HepG2 (cell line): ENCODE data around the gene FNDC4. TPM values are rescaled to one million over a fixed set of nuclear protein-coding genes. Genes with fewer than 3 reads are reported as not detected.

Experiments
- ATF6 ChIP-seq: sonication (generic); formaldehyde crosslinking; conservative IDR thresholded peaks from 2 replicates; pipeline ENCODE4 v1.4.0; 2020; ENCODE audit warnings: missing genetic modification reagents
- BCL6 ChIP-seq: IDR thresholded peaks from 2 replicates; pipeline ENCODE4 v1.6.1; 2016; ENCODE audit warnings: missing genetic modification reagents, missing compliant biosample characterization
- CENPX ChIP-seq: sonication (generic); formaldehyde crosslinking; IDR thresholded peaks from 2 replicates; pipeline ENCODE4 v1.9.0; 2021; ENCODE audit warnings: mild to moderate bottlenecking, missing genetic modification reagents, moderate library complexity
- DPF2 ChIP-seq: sonication (generic); formaldehyde crosslinking; IDR thresholded peaks from 2 replicates; pipeline ENCODE4 v1.4.0; 2020; ENCODE audit warnings: mild to moderate bottlenecking, low read depth, missing genetic modification reagents, borderline replicate concordance
- GABPA ChIP-seq, 2 experiments: IDR thresholded peaks; 2 replicates each; pipeline ENCODE4 v1.6.1; 2011 to 2016; ENCODE audit warnings: low read depth in 2 of 2, low read length in 1 of 2, missing biosample characterization in 1 of 2, missing genetic modification characterization in 1 of 2
- HIC2 ChIP-seq: sonication (generic); formaldehyde crosslinking; IDR thresholded peaks from 2 replicates; pipeline ENCODE4 v1.9.0; 2022; ENCODE audit warnings: low read depth, missing genetic modification reagents
- KDM2A ChIP-seq: sonication (generic); formaldehyde crosslinking; IDR thresholded peaks from 2 replicates; pipeline ENCODE4 v1.4.0; 2020; ENCODE audit warnings: low read depth, missing genetic modification reagents, borderline replicate concordance
- NFYB ChIP-seq: sonication (generic); formaldehyde crosslinking; IDR thresholded peaks from 2 replicates; pipeline ENCODE4 v1.4.0; 2020; ENCODE audit warnings: missing genetic modification reagents
- PAWR ChIP-seq: sonication (generic); formaldehyde crosslinking; IDR thresholded peaks from 2 replicates; pipeline ENCODE4 v1.4.0; 2020; ENCODE audit warnings: missing genetic modification reagents, mild to moderate bottlenecking, borderline replicate concordance
- REXO4 ChIP-seq: sonication (generic); formaldehyde crosslinking; IDR thresholded peaks from 2 replicates; pipeline ENCODE4 v1.8.0; 2022; ENCODE audit warnings: missing genetic modification reagents, mild to moderate bottlenecking, borderline replicate concordance
- SETDB1 ChIP-seq: sonication (generic); formaldehyde crosslinking; IDR thresholded peaks from 2 replicates; pipeline ENCODE4 v1.5.1; 2020; ENCODE audit warnings: missing genetic modification reagents, mild to moderate bottlenecking, borderline replicate concordance
- SRSF9 ChIP-seq: fragments of 200-400 bp; formaldehyde crosslinking; IDR thresholded peaks from 2 replicates; pipeline ENCODE4 v1.6.1; 2018; ENCODE audit warnings: borderline replicate concordance, mild to moderate bottlenecking, low read depth, low read length; ENCODE audit not compliant: insufficient read depth, poor library complexity, severe bottlenecking
- STAG1 ChIP-seq: sonication (generic); formaldehyde crosslinking; IDR thresholded peaks from 2 replicates; pipeline ENCODE4 v1.4.0; 2020; ENCODE audit warnings: missing genetic modification reagents
- SUZ12 ChIP-seq: fragments of 150-350 bp; IDR thresholded peaks from 2 replicates; pipeline ENCODE4 v1.6.1; 2014; ENCODE audit warnings: low read depth, low read length
- ZHX1 ChIP-seq: sonication (generic); formaldehyde crosslinking; IDR thresholded peaks from 2 replicates; pipeline ENCODE4 v1.8.1; 2022; ENCODE audit warnings: low read depth, mild to moderate bottlenecking, missing genetic modification reagents
- ZNF333 ChIP-seq: sonication (generic); formaldehyde crosslinking; IDR thresholded peaks from 2 replicates; pipeline ENCODE4 v1.4.0; 2020; ENCODE audit warnings: mild to moderate bottlenecking, missing genetic modification reagents, borderline replicate concordance
- ZNF383 ChIP-seq: sonication (generic); formaldehyde crosslinking; IDR thresholded peaks from 2 replicates; pipeline ENCODE4 v1.4.0; 2020; ENCODE audit warnings: missing genetic modification reagents, mild to moderate bottlenecking, borderline replicate concordance
- ZNF510 ChIP-seq: sonication (generic); formaldehyde crosslinking; IDR thresholded peaks from 2 replicates; pipeline ENCODE4 v1.4.0; 2020; ENCODE audit warnings: low read depth, mild to moderate bottlenecking, missing genetic modification reagents
- ZNF790 ChIP-seq: sonication (generic); formaldehyde crosslinking; IDR thresholded peaks from 2 replicates; pipeline ENCODE4 v1.8.0; 2022; ENCODE audit warnings: missing genetic modification reagents, mild to moderate bottlenecking, borderline replicate concordance
- ZNF891 ChIP-seq: sonication (generic); formaldehyde crosslinking; IDR thresholded peaks from 2 replicates; pipeline ENCODE4 v1.5.0; 2020; ENCODE audit warnings: mild to moderate bottlenecking, missing genetic modification reagents
- polyA plus RNA-seq, 8 experiments: library from polyadenylated mRNA; depleted of rRNA in 3 of 8; stranded (reverse) in 7 of 8; unstranded in 1 of 8; fragments of >200 nt; fragmentation: Illumina TruSeq in 4 of 8; extraction: Trizol in 4 of 8; gene quantifications; 2 replicates each; pipeline versions ENCODE4 v1.2.1 to v1.2.3, GENCODE V29; 2011 to 2016; ENCODE audit warnings: low read depth in 4 of 8, missing spikeins in 1 of 8, mixed read lengths in 1 of 8; ENCODE audit not compliant: insufficient read depth in 1 of 8
- total RNA-seq, 5 experiments: library from RNA; depleted of rRNA; stranded (reverse); fragments of >200 nt; fragmentation: Illumina TruSeq; extraction: Trizol; gene quantifications; 2 replicates each; pipeline ENCODE4 v1.2.3, GENCODE V29; 2016; ENCODE audit warnings: low read depth in 1 of 5

The FNDC4 gene
- total and polyA plus RNA-seq, 2 of the 13 experiments (the other 11 are each of a cell fraction or from before 2014, with no cell fraction given) = 9.0 to 17.4 TPM

- no peak for TF ChIP-seq ZNF333 (CRISPR knock-in tag)
- no peak for TF ChIP-seq ZNF790 (CRISPR knock-in tag)
- TF ChIP-seq ZHX1 (CRISPR knock-in tag) = peak; percentile 97; the same call in 1 of the 2 replicates
- peak; percentile 62; the same call in 1 of the 2 replicates for TF ChIP-seq HIC2 (CRISPR knock-in tag)
- peak; percentile 92 for TF ChIP-seq ZNF891 (CRISPR knock-in tag)
- TF ChIP-seq ZNF383 (CRISPR knock-in tag) = no peak
- TF ChIP-seq DPF2 (CRISPR knock-in tag) = no peak
- TF ChIP-seq ATF6 = peak; percentile 67; the same call in 1 of the 2 replicates
- TF ChIP-seq SETDB1 (CRISPR knock-in tag) = no peak
- peak; percentile 82 for TF ChIP-seq BCL6 (CRISPR knock-in tag)
- no peak for TF ChIP-seq GABPA (IDR thresholded peaks at IDR 0.05; ENCODE audit: low read depth, low read length)
- peak; percentile 55 for TF ChIP-seq GABPA (CRISPR knock-in tag; IDR thresholded peaks at IDR 0.05; ENCODE audit: low read depth)
- TF ChIP-seq ZNF510 (CRISPR knock-in tag) = no peak
- no peak for TF ChIP-seq CENPX
- TF ChIP-seq SUZ12 = no peak
- no peak for TF ChIP-seq PAWR (CRISPR knock-in tag)
- TF ChIP-seq REXO4 (CRISPR knock-in tag) = no peak
- TF ChIP-seq KDM2A (CRISPR knock-in tag) = peak; percentile 91; the same call in 1 of the 2 replicates
- TF ChIP-seq STAG1 (CRISPR knock-in tag) = no peak; the same call in 1 of the 2 replicates
- TF ChIP-seq SRSF9 = no peak
- peak; percentile 65 for TF ChIP-seq NFYB (CRISPR knock-in tag)
Measured at GRCh38 chr2:27489498-27490397, 5.3 kb downstream of the FNDC4 start, which contains the start of gene IFT172 (continued).
